H1 (cell line): ENCODE data around the gene CACNA1C. TPM values are rescaled to one million over a fixed set of nuclear protein-coding genes. Genes with fewer than 3 reads are reported as not detected.

Source experiments
- CTCF ChIA-PET: fragments of 300-600 bp; sonication (Branson Sonifier 250); formaldehyde crosslinking; loops from one replicate; lab custom pipeline; 2021; ENCODE audit not compliant: partially characterized antibody; lab: Charles Lee
- POLR2A ChIA-PET: fragments of 300-600 bp; sonication (Branson Sonifier 250); formaldehyde crosslinking; loops from one replicate; lab custom pipeline; 2021; ENCODE audit warnings: inconsistent platforms; ENCODE audit not compliant: partially characterized antibody; lab: Charles Lee
- DNase-seq, 2 experiments: peaks; one replicate each; pipeline versions ENCODE4 v3.0.0 to v3.0.0-alpha.2; 2010 to 2022; ENCODE audit warnings: low spot score in 2 of 2, low read depth in 1 of 2, mixed read lengths in 1 of 2
- FAIRE-seq: peaks from 2 replicates; lab custom pipeline; 2011; peaks lifted over from hg19 to GRCh38; lab: Jason Lieb, UNC
- H2AFZ ChIP-seq: 2 replicates; pipeline ENCODE4 v1.8.1; 2012; ENCODE audit warnings: low read length, inconsistent platforms
- H2AK5ac ChIP-seq: 2 replicates; pipeline ENCODE4 v1.6.1; 2013; ENCODE audit warnings: low read depth, low read length
- H2BK120ac ChIP-seq: replicated peaks from 2 replicates; pipeline ENCODE3; 2013; ENCODE audit warnings: low read depth, low read length, inconsistent platforms
- H2BK12ac ChIP-seq: 2 replicates; pipeline ENCODE4 v1.6.1; 2013; ENCODE audit warnings: low read depth, low read length
- H2BK15ac ChIP-seq: 2 replicates; pipeline ENCODE4 v1.6.1; 2013; ENCODE audit warnings: low read length
- H2BK20ac ChIP-seq: 2 replicates; pipeline ENCODE4 v1.6.1; 2013; ENCODE audit warnings: low read length
- H2BK5ac ChIP-seq: 2 replicates; pipeline ENCODE4 v1.6.1; 2013; ENCODE audit warnings: low read depth, low read length
- H3K14ac ChIP-seq: 2 replicates; pipeline ENCODE4 v1.6.1; 2013; ENCODE audit warnings: inconsistent platforms; ENCODE audit not compliant: insufficient read length
- H3K18ac ChIP-seq: 2 replicates; pipeline ENCODE4 v1.6.1; 2013; ENCODE audit warnings: low read length; ENCODE audit errors: extremely low read depth
- H3K23ac ChIP-seq: 2 replicates; pipeline ENCODE4 v1.6.1; 2013; ENCODE audit warnings: inconsistent platforms; ENCODE audit not compliant: insufficient read length
- H3K23me2 ChIP-seq: 2 replicates; pipeline ENCODE4 v1.6.1; 2013; ENCODE audit warnings: low read depth, low read length
- H3K27ac ChIP-seq: 2 replicates; pipeline ENCODE4 v1.6.1; 2011; ENCODE audit warnings: low read depth, low read length, inconsistent platforms
- H3K27me3 ChIP-seq, 4 experiments: replicated peaks in 1 of 4; 1 replicate in 1 of 4; 2 replicates in 3 of 4; pipeline versions ENCODE4 v1.6.1 to v1.8.1; 2011 to 2013; ENCODE audit warnings: low read length in 3 of 4, mild to moderate bottlenecking in 3 of 4, inconsistent platforms in 2 of 4, mixed read lengths in 2 of 4, moderate library complexity in 1 of 4; ENCODE audit not compliant: control insufficient read depth in 3 of 4, insufficient read depth in 3 of 4; ENCODE audit errors: extremely low read depth in 1 of 4
- H3K36me3 ChIP-seq, 4 experiments: 2 replicates each; pipeline versions ENCODE4 v1.6.1 to v1.8.1; 2011 to 2013; ENCODE audit warnings: mild to moderate bottlenecking in 4 of 4, low read length in 3 of 4, moderate library complexity in 2 of 4, control low read depth in 1 of 4, inconsistent platforms in 1 of 4; ENCODE audit not compliant: insufficient read depth in 4 of 4, control insufficient read depth in 2 of 4
- H3K4ac ChIP-seq: replicated peaks from 2 replicates; pipeline ENCODE3; 2013; ENCODE audit warnings: low read length, low read depth, mixed read lengths, inconsistent platforms; ENCODE audit not compliant: insufficient read length
- H3K4me1 ChIP-seq, 4 experiments: replicated peaks in 1 of 4; 1 replicate in 1 of 4; 2 replicates in 3 of 4; pipeline versions ENCODE4 v1.6.1 to v1.8.1; 2011 to 2013; ENCODE audit warnings: low read length in 3 of 4, inconsistent platforms in 2 of 4, mixed read lengths in 1 of 4; ENCODE audit not compliant: insufficient read depth in 4 of 4, control insufficient read depth in 3 of 4
- H3K4me2 ChIP-seq, 2 experiments: 2 replicates each; pipeline versions ENCODE4 v1.6.1 to v1.8.1; 2011 to 2013; ENCODE audit warnings: low read depth in 2 of 2, low read length in 2 of 2, control low read depth in 1 of 2, inconsistent platforms in 1 of 2, mild to moderate bottlenecking in 1 of 2; ENCODE audit not compliant: insufficient read depth in 1 of 2
- H3K4me3 ChIP-seq, 4 experiments: fragments of 200-600, 300-600 bp in 1 of 4; sonication (generic), shearing (Covaris generic), sonication (Bioruptor Twin) in 1 of 4; 2 replicates each; pipeline versions ENCODE4 v1.5.1 to v1.8.1; 2011 to 2016; ENCODE audit warnings: low read length in 4 of 4, low read depth in 3 of 4, control low read depth in 2 of 4, inconsistent platforms in 2 of 4, mild to moderate bottlenecking in 2 of 4, mixed read lengths in 1 of 4, moderate library complexity in 1 of 4; ENCODE audit not compliant: insufficient read depth in 2 of 4; ENCODE audit errors: extremely low read depth in 1 of 4
- H3K56ac ChIP-seq: replicated peaks from 2 replicates; pipeline ENCODE3; 2013; ENCODE audit warnings: low read depth, mild to moderate bottlenecking, mixed read lengths, low read length, inconsistent platforms; ENCODE audit not compliant: insufficient read length
- H3K79me1 ChIP-seq: 2 replicates; pipeline ENCODE4 v1.6.1; 2013; ENCODE audit warnings: low read depth, low read length, control low read depth
- H3K79me2 ChIP-seq, 2 experiments: 2 replicates each; pipeline versions ENCODE4 v1.6.1 to v1.8.1; 2012 to 2013; ENCODE audit warnings: low read length in 2 of 2, mild to moderate bottlenecking in 2 of 2, inconsistent platforms in 1 of 2; ENCODE audit not compliant: insufficient read depth in 2 of 2, control insufficient read depth in 1 of 2
- H3K9ac ChIP-seq, 4 experiments: replicated peaks in 1 of 4; 1 replicate in 1 of 4; 2 replicates in 3 of 4; pipeline versions ENCODE4 v1.6.1 to v1.8.1; 2011 to 2013; ENCODE audit warnings: low read depth in 3 of 4, low read length in 3 of 4, control low read depth in 2 of 4, mild to moderate bottlenecking in 2 of 4, moderate library complexity in 2 of 4, inconsistent platforms in 1 of 4; ENCODE audit errors: extremely low read depth in 1 of 4
- H3K9me3 ChIP-seq, 2 experiments: 2 replicates each; pipeline versions ENCODE4 v1.6.1 to v1.8.1; 2012 to 2013; ENCODE audit warnings: mild to moderate bottlenecking in 2 of 2, moderate library complexity in 2 of 2, control low read depth in 1 of 2, inconsistent platforms in 1 of 2, low read depth in 1 of 2, low read length in 1 of 2, mixed read lengths in 1 of 2; ENCODE audit not compliant: insufficient read depth in 2 of 2
- H4K20me1 ChIP-seq, 2 experiments: replicated peaks in 1 of 2; 2 replicates each; pipeline versions ENCODE3 to v1.8.1; 2011 to 2013; ENCODE audit warnings: inconsistent platforms in 2 of 2, low read length in 2 of 2, mild to moderate bottlenecking in 1 of 2; ENCODE audit not compliant: insufficient read depth in 2 of 2, control insufficient read depth in 1 of 2
- H4K5ac ChIP-seq: 2 replicates; pipeline ENCODE4 v1.6.1; 2013; ENCODE audit warnings: low read length, low read depth, mixed read lengths, inconsistent platforms; ENCODE audit not compliant: insufficient read length
- H4K8ac ChIP-seq: 2 replicates; pipeline ENCODE4 v1.8.0; 2013; ENCODE audit warnings: mild to moderate bottlenecking, moderate library complexity, low read length, inconsistent platforms; ENCODE audit not compliant: insufficient read depth; ENCODE audit errors: extremely low read depth
- H4K91ac ChIP-seq: replicated peaks from 2 replicates; pipeline ENCODE3; 2013; ENCODE audit warnings: low read length, mixed read lengths, inconsistent platforms; ENCODE audit not compliant: insufficient read length
- CBX5 ChIP-seq: fragments of 300-800, 300-1000 bp; sonication (generic); IDR thresholded peaks from 2 replicates; pipeline ENCODE4 v1.7.1; 2016; ENCODE audit warnings: antibody characterized with exemption, low read length, low read depth
- HDAC6 ChIP-seq: IDR thresholded peaks from one replicate; pipeline ENCODE4 v1.7.1; 2012; ENCODE audit warnings: low read depth, mild to moderate bottlenecking, inconsistent platforms, low read length, moderate library complexity
- KDM4A ChIP-seq: IDR thresholded peaks from one replicate; pipeline ENCODE4 v1.7.1; 2012; ENCODE audit warnings: low read depth, mild to moderate bottlenecking, moderate library complexity, low read length, inconsistent platforms; ENCODE audit not compliant: severe bottlenecking
- MAFK ChIP-seq: IDR thresholded peaks from 2 replicates; pipeline ENCODE4 v1.6.1; 2012; ENCODE audit warnings: low read depth, mild to moderate bottlenecking, improper control_type of control experiment, low read length
- NRF1 ChIP-seq: IDR thresholded peaks from 2 replicates; pipeline ENCODE4 v1.6.1; 2011; ENCODE audit warnings: mild to moderate bottlenecking, low read depth, low read length, improper control_type of control experiment
- RBBP5 ChIP-seq: IDR thresholded peaks from 2 replicates; pipeline ENCODE4 v1.7.1; 2012; ENCODE audit warnings: low read depth, mild to moderate bottlenecking, inconsistent platforms, low read length, moderate library complexity, borderline replicate concordance
- RNF2 ChIP-seq: fragments of 200-900, 300-1000 bp; sonication (generic); IDR thresholded peaks from 2 replicates; pipeline ENCODE4 v1.7.1; 2016; ENCODE audit warnings: borderline replicate concordance, low read depth, mild to moderate bottlenecking, antibody characterized with exemption, low read length; ENCODE audit not compliant: poor library complexity, severe bottlenecking; ENCODE audit errors: missing control alignments
- YY1 ChIP-seq: IDR thresholded peaks from 2 replicates; pipeline ENCODE4 v1.6.1; 2011; ENCODE audit warnings: low read depth, mild to moderate bottlenecking, low read length
- WGBS, 2 experiments: shearing (Covaris generic) in 1 of 2; methylation state at CpG; one replicate each; pipeline versions ENCODE4 v1.1.6 to v1.1.7; 2013 to 2015; ENCODE audit warnings: low lambda C conversion rate in 2 of 2, mixed read lengths in 2 of 2, inconsistent platforms in 1 of 2, low coverage in 1 of 2, missing lambda C conversion rate in 1 of 2; ENCODE audit not compliant: insufficient replicate concordance in 2 of 2, insufficient coverage in 1 of 2, insufficient read length in 1 of 2; ENCODE audit errors: extremely low coverage in 1 of 2, missing lambda C conversion rate in 1 of 2; 5-methylcytosine and 5-hydroxymethylcytosine counted together
- polyA plus RNA-seq, 7 experiments: library from polyadenylated mRNA; depleted of rRNA in 3 of 7; stranded (reverse) in 5 of 7; unstranded in 2 of 7; fragments of >200 nt in 5 of 7; fragments of 200-250 nt in 2 of 7; gene quantifications; 1 replicate in 5 of 7; 2 replicates in 1 of 7; 4 replicates in 1 of 7; pipeline versions ENCODE4 v1.2.1 to v1.2.3, GENCODE V29; 2011 to 2013; ENCODE audit warnings: missing spikeins in 2 of 7, mixed read lengths in 2 of 7
- total RNA-seq: library from RNA; stranded (reverse); fragmentation: NEBNext Ultra II Directional; extraction: Animal tissue kit (Norgen Biotek cat#: 25700); gene quantifications from 2 replicates; pipeline ENCODE4 v1.2.1, GENCODE V29; 2021
- TF ChIP-seq, protein P1 (sequence below): IDR thresholded peaks from 2 replicates; pipeline ENCODE4 v1.6.1; 2012; ENCODE audit warnings: inconsistent platforms

CACNA1C gene
- total and polyA plus RNA-seq, 2 of the 8 experiments (the other 6 are each of a cell fraction or from before 2014, with no cell fraction given), result 1.3 TPM

DNA sequence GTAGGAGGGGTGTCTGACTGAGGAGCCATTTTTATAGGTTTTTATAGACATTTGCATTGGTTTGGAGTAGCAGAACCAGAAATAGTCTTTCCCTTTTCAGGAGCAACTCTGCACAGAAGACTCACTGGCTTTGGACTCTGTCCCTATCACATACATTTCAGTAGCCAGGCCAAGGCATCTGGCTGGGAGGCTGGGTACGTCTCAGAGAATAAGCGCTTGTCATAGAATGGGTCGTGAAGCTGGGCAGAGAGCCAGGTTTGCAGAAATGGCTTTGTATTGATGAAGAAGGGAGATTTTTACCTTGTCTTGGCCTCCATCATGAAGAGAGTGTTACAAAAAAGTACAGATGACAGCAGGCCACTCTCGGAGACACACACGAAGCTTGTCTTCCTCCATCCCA lies 98.6 kb downstream of the CACNA1C start:
- H2AFZ ChIP-seq, result no peak overlapping the region
- H3K79me1 ChIP-seq, result no peaks in the 10 kb centered on the region
- FAIRE-seq (no peak), DNase-seq (no peak)
- H3K27ac ChIP-seq, result no peak overlapping the region
- POLR2A ChIA-PET, result interaction anchor here (1.5 kb wide), 1 partner anchor 23 kb away, joined by 3 read pairs; no protein-coding TSS in a partner anchor
- no peak overlapping the region for H2AK5ac ChIP-seq
- no peak overlapping the region for H3K4me2 ChIP-seq
- H4K20me1 ChIP-seq, result no peaks in the 10 kb centered on the region
- no peak overlapping the region for H4K91ac ChIP-seq
- no peak overlapping the region for H3K56ac ChIP-seq
- no peak overlapping the region for H3K23ac ChIP-seq
- no peak overlapping the region for H4K5ac ChIP-seq
- no peak overlapping the region for H3K9ac ChIP-seq
- no peaks in the 10 kb centered on the region for H3K79me2 ChIP-seq
- H4K8ac ChIP-seq, result no peak overlapping the region
- H2BK120ac ChIP-seq, result no peak overlapping the region
- no peaks in the 10 kb centered on the region for H3K23me2 ChIP-seq
- H2BK12ac ChIP-seq, result no peak overlapping the region
- TF ChIP-seq NRF1, result no peak
- TF ChIP-seq RNF2, result no peak
- no peak for TF ChIP-seq MAFK
- no peak for TF ChIP-seq CBX5
- TF ChIP-seq YY1, result no peak
- TF ChIP-seq, protein P1, sequence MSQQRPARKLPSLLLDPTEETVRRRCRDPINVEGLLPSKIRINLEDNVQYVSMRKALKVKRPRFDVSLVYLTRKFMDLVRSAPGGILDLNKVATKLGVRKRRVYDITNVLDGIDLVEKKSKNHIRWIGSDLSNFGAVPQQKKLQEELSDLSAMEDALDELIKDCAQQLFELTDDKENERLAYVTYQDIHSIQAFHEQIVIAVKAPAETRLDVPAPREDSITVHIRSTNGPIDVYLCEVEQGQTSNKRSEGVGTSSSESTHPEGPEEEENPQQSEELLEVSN, result no peak
- TF ChIP-seq HDAC6, result no peak
- no peak for TF ChIP-seq RBBP5
- TF ChIP-seq KDM4A, result no peak
- no peak overlapping the region for H3K4me3 ChIP-seq
- no peak overlapping the region for H3K14ac ChIP-seq
- no peak overlapping the region for H3K4ac ChIP-seq
- peaks cover 0 to 2% (median 0%) of the 10 kb centered on the region in 4 experiments; a peak in 2 of 7 replicates for H3K4me1 ChIP-seq
- CTCF ChIA-PET, result interaction anchor here (1.2 to 1.5 kb wide), 2 partner anchors 29 to 94 kb away, joined by 4 read pairs; no protein-coding TSS in a partner anchor
- no peak overlapping the region for H2BK5ac ChIP-seq
- H3K36me3 ChIP-seq, result no peaks in the 10 kb centered on the region
- 89% methylated on average over 5 of the region's 5 CpGs; no CpG with 5 or more reads in 1 of the 2 experiments for WGBS, 2 experiments
- no peaks in the 10 kb centered on the region for H3K9me3 ChIP-seq
- H2BK20ac ChIP-seq, result no peak overlapping the region
- H3K27me3 ChIP-seq, result no peaks in the 10 kb centered on the region
- no peak overlapping the region for H2BK15ac ChIP-seq
- no peak overlapping the region for H3K18ac ChIP-seq
